NCI-H82 treated with DMSO at 0.1 percent for 48 hours (cell line): ENCODE data around the gene PPEF2.

Experiments used
- DNase-seq: peaks from one replicate; lab custom pipeline; 2025; ENCODE audit not compliant: unreplicated experiment; lab: John Stamatoyannopoulos, UW

Gene PPEF2

GRCh38 chr4:75895744-75896314 lies 6.4 kb downstream of the PPEF2 start:
- peak; percentile 4 for DNase-seq

GRCh38 chr4:75892508-75892907 lies 9.7 kb downstream of the PPEF2 start:
- peak; percentile 86 for DNase-seq

DNA sequence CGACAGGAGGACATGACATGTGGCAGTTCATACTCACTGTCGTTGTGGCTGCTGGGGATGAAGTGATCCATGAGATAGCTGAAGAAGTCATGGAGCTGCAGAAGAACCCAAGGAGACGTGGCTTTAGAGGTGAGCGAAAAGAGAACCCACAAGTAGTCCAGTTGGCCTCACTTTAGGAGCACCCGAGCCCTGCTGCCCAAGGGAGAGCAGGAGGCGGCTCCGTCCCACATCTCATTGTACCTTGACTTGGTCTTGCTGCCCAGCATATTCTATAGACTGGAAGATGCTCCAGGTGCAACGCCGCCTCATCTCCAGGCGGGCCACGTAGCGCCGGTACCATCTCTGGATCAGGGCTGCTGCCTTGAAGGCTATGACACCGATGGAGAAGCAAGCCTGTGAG lies 10.6 kb downstream of the PPEF2 start:
- no peak for DNase-seq

DNA sequence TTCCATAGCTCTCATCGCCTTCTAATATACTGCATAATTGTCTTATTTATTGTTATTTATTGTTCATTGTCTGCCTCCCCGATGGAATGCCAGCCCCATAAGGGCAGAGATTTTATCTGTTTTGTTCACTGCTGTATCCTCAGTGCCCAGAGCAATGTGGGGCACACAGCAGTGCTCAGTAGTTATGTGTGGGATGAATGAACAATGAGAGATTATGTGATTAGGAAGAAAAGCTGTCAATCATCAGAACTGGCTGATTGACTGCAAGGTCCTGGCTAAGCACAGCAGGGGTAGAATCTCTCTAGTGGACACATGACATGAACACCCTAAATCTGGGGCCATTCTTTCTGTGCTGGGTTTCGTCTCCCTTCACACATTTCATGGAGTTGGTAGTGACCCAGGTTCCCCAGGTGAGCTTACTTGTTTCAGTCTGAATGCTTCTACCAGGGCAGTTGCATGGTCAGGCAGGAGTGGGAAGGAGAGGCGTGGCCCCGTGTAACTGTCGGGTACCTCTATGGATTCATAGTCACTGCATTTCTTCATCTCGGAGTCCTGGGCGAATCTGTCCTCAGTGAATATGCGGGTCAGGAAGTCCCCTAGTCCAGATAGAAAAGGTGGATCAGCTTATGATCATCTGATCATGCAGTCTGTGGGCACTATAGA lies 12.6 kb downstream of the PPEF2 start:
- DNase-seq, result no peak

GRCh38 chr4:75886104-75886503 lies 16.1 kb downstream of the PPEF2 start:
- DNase-seq, result no peak

- DNase-seq, result no peak
Observed at GRCh38 chr4:75881476-75881875, 20.8 kb downstream of the PPEF2 start.

DNA sequence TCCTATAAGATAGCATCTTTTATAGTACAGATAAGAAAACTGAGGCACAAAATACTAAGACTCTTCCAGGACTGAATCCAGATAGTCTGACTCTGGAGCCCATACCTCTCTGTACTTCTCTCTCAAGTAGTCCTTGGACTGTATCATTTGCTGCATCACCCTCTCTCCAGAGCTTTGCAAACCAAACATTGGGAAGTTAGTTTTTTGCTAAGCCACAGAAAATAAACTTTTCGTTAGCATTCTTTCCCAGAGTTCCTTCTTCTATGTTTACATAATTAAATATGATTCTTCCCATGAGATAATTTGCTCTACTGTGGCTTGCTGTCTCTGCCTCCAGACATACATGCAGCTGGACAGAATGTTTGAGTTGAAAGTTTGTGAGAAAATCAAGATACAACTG lies 22.0 kb downstream of the PPEF2 start:
- no peak for DNase-seq

DNA sequence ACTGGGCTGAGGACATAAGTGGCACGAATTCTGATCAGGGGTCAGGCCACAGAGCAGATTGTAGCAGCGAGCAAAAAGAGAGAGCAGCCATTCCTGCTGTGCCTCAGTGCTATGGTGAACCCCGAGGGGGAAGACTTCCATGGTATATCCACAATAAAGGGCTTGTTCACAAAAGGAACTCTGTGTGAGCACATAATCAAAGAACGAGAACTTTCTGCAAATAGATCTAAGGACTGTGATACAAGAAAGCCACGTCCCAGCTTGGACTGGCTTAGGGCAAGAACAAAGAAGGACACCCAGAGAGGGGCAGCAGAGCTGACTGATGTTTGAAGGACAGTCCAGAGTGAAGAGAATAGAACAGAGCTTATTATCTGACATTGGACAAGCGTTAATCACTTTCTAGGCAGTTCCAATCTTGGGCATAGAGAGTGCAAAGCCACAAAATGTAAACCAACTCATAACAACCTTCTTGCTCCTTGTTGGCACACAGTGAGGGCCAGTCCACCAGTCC lies 24.0 kb downstream of the PPEF2 start:
- DNase-seq, result no peak

DNA sequence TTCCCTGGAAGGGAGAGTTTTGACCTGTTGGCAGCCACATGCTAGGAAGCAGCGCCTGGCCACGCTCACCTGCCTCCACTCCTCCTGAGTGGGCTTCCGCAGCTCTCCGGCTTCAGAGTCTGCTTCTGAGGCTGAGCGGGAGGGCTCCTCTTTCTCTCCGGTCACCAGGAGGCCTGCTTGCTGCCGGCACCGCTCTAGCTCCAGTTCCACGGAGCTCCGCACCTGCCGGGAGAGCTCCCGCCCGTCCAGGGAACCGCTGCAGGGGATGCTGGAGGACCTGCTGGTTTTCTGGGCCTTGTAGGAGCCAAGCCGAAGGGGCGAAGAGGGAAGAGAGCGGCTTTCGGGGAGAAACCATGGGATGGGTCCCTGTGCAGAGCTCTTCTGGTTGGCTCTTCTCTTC lies 26.0 kb downstream of the PPEF2 start:
- no peak for DNase-seq

- no peak for DNase-seq
Observed at GRCh38 chr4:75869100-75869499, 33.2 kb downstream of the PPEF2 start.

GRCh38 chr4:75867130-75867529 lies 35.1 kb downstream of the PPEF2 start:
- no peak for DNase-seq

DNA sequence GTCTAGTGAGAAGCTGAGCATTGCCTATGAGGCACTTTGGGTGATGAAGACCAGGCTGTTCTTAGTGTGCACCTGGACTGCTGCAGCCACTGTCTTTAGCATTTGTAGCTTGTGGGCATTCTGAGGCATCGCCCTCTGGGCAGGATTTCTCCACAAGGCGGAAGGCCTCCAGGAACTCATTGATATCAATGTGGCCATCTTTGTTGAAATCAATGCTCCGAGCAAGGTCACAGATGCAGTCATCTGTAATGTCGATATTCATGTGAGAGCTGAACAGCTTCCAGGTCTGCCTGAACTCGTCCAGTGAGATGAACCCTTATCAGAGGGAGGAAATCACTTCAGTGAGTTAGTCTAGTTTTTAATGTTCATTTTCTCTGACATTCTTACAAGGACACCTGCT lies 41.6 kb downstream of the PPEF2 start:
- DNase-seq, result no peak

DNA sequence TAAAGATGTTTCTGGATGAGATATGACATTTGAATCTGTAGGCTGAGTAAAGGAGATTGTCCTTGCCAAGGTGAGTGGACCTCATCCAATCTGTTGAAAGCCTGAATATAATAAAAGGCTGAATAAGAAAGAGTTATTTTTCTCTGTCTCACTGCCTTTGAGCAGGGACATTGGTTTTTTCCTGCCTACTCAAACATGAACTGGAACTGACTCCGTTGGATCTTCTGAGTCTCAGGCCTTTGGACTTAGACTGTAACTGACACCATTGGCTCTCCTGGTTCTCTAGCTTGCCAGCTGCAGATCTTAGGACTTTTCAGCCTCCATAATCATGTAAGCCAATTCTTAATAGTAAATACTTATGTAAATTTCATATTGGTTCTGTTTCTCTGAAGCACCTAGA lies 43.5 kb downstream of the PPEF2 start:
- DNase-seq, result no peak

- DNase-seq, result no peak
Observed at GRCh38 chr4:75849461-75849860, 52.8 kb downstream of the PPEF2 start.

DNA sequence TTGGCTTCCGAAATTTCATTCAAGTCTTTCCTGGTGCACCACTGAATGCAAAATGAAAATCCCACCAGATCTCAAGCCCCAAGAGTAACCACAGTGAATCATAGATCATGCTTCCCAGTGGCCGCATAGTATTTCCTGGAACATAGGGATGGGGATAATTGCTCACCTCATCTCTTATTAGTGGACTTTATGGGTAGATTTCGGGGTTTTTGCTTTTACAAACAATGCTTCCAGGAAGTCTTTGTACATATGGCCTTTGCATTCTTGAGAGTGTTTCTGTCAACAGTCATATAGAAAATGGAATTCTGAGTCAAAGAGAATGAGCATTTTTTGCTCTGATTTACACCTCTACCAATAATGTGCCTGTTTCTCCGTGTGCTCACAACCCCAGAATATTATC lies 53.4 kb downstream of the PPEF2 start:
- DNase-seq, result no peak

DNA sequence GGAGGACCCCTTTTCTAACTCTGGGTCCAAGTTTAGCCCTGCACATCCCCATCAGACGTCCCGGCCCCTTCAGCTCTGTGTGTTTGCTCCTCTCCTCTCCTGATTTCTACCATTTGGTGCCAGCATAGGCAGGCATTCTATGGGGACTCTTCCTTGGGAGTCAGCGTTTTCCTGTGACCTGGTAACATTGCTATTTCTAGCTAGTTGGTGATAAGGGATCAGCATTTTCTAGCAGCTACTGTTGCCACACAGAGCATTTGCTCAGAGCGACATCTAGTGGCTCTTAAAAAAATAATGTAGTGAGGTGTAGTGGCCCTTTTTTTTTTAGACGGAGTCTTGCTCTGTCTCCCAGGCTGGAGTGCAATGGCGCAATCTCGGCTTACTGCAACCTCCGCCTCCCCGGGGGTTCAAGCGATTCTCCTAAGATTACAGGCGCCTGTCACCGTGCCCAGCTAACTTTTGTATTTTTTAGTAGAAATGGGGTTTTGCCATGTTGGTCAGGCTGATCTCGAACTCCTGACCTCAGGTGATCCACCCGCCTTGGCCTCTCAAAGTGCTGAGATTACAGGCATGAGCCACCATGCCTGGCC lies 54.0 kb downstream of the PPEF2 start:
- peak; percentile 56 for DNase-seq

DNA sequence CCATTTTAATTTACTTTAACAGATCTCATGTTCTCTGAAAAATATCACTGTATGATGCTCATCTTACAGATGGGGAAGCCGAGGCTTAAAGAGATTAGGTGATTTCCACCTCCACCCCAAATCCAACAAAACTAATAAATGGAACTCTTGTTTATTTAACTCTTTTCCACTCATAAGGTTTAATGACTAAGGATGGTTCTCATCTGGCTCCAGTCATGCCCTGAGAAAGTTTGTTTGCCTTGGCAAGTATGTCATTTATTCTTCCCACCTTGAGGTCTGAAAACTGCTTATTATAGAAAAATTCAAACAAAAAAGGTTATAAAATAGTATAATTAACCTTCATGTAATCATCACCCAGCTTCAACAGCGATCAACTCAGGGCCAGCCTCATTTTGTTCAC lies 56.3 kb downstream of the PPEF2 start:
- no peak for DNase-seq

- DNase-seq, result no peak
Observed at GRCh38 chr4:75844151-75844662, 58.0 kb downstream of the PPEF2 start.

DNA sequence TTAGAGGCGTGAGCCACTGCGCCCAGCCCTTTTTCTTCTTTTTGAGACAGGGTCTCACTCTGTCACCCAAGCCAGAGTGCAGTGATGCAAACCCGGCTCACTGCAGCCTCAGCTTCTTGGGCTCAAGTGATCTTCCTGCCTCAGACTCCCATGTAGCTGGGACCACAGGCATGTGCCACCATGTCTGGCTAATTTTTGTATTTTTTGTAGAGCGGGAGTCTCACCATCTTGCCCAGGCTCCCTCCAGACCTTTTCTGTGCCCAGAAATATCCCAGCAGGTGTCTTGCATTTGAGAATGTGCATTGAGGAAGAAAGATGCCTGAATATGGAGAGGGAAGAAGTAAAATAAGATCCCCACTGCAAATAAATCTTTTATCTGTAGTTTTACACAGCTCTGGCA lies 58.7 kb downstream of the PPEF2 start:
- DNase-seq, result no peak

- no peak for DNase-seq
Observed at GRCh38 chr4:75841641-75842520, 60.4 kb downstream of the PPEF2 start.

- DNase-seq, result no peak
Observed at GRCh38 chr4:75834772-75835154, 67.5 kb downstream of the PPEF2 start.
